HepG2 (cell line): ENCODE data around the gene NRBF2. TPM values are rescaled to one million over a fixed set of nuclear protein-coding genes. Genes with fewer than 3 reads are reported as not detected.
A peak's percentile ranks its signal among the peaks of the same experiment; 100 is the strongest.

Experiments
- AGO1 ChIP-seq: fragments of 200-400 bp; formaldehyde crosslinking; IDR thresholded peaks from 2 replicates; pipeline ENCODE4 v1.6.1; 2017; ENCODE audit warnings: mild to moderate bottlenecking, low read depth, low read length, moderate library complexity; ENCODE audit not compliant: poor library complexity, severe bottlenecking
- ARID2 ChIP-seq: sonication (generic); formaldehyde crosslinking; IDR thresholded peaks from 2 replicates; pipeline ENCODE4 v1.8.1; 2022; ENCODE audit warnings: mild to moderate bottlenecking, missing genetic modification reagents, borderline replicate concordance
- ARNTL ChIP-seq: sonication (generic); formaldehyde crosslinking; IDR thresholded peaks from 2 replicates; pipeline ENCODE4 v1.4.0; 2020; ENCODE audit warnings: mild to moderate bottlenecking, missing genetic modification reagents
- DPF2 ChIP-seq: sonication (generic); formaldehyde crosslinking; IDR thresholded peaks from 2 replicates; pipeline ENCODE4 v1.4.0; 2020; ENCODE audit warnings: mild to moderate bottlenecking, low read depth, missing genetic modification reagents, borderline replicate concordance
- EP300 ChIP-seq, 3 experiments: sonication (generic) in 1 of 3; formaldehyde crosslinking in 1 of 3; IDR thresholded peaks; 2 replicates each; pipeline versions ENCODE4 v1.5.1 to v1.6.1; 2011 to 2020; ENCODE audit warnings: low read depth in 2 of 3, low read length in 2 of 3, borderline replicate concordance in 1 of 3, improper control_type of control experiment in 1 of 3, mild to moderate bottlenecking in 1 of 3, missing genetic modification reagents in 1 of 3, moderate library complexity in 1 of 3
- GTF2F1 ChIP-seq: fragments of 150-350 bp; IDR thresholded peaks from 2 replicates; pipeline ENCODE4 v1.6.1; 2014; ENCODE audit warnings: low read length
- KDM1A ChIP-seq: IDR thresholded peaks from 2 replicates; pipeline ENCODE4 v1.6.1; 2016; ENCODE audit warnings: missing compliant biosample characterization
- KDM5A ChIP-seq: fragments of 200-600 bp; sonication (generic); IDR thresholded peaks from 2 replicates; pipeline ENCODE4 v1.7.0; 2018; ENCODE audit warnings: antibody characterized with exemption, mild to moderate bottlenecking, low read length, borderline replicate concordance
- NFE2L1 ChIP-seq: sonication (generic); formaldehyde crosslinking; IDR thresholded peaks from 2 replicates; pipeline ENCODE4 v1.4.0; 2020; ENCODE audit warnings: missing genetic modification reagents, mild to moderate bottlenecking, borderline replicate concordance
- NFYC ChIP-seq: IDR thresholded peaks from 2 replicates; pipeline ENCODE4 v1.6.1; 2016; ENCODE audit warnings: missing genetic modification reagents, missing compliant biosample characterization
- PHF21A ChIP-seq: sonication (generic); formaldehyde crosslinking; IDR thresholded peaks from 2 replicates; pipeline ENCODE4 v1.5.0; 2020; ENCODE audit warnings: mild to moderate bottlenecking, missing genetic modification reagents
- THAP11 ChIP-seq: IDR thresholded peaks from 2 replicates; pipeline ENCODE4 v1.6.1; 2016; ENCODE audit warnings: missing biosample characterization, missing genetic modification reagents
- ZC3H13 ChIP-seq: sonication (generic); formaldehyde crosslinking; IDR thresholded peaks from 2 replicates; pipeline ENCODE4 v1.8.1; 2023; ENCODE audit warnings: mild to moderate bottlenecking, missing genetic modification reagents, moderate library complexity
- ZNF326 ChIP-seq: sonication (generic); formaldehyde crosslinking; IDR thresholded peaks from 2 replicates; pipeline ENCODE4 v1.4.0; 2020; ENCODE audit warnings: missing genetic modification reagents, borderline replicate concordance
- ZNF431 ChIP-seq: sonication (generic); formaldehyde crosslinking; IDR thresholded peaks from 2 replicates; pipeline ENCODE4 v1.9.0; 2022; ENCODE audit warnings: missing genetic modification reagents, low read depth, mild to moderate bottlenecking, borderline replicate concordance
- ZNF468 ChIP-seq: sonication (generic); formaldehyde crosslinking; IDR thresholded peaks from 2 replicates; pipeline ENCODE4 v1.8.0; 2022; ENCODE audit warnings: mild to moderate bottlenecking, moderate library complexity, missing genetic modification reagents
- ZNF816 ChIP-seq: sonication (generic); formaldehyde crosslinking; IDR thresholded peaks from 2 replicates; pipeline ENCODE4 v1.8.0; 2022; ENCODE audit warnings: missing genetic modification reagents, mild to moderate bottlenecking, borderline replicate concordance
- ZNF879 ChIP-seq: sonication (generic); formaldehyde crosslinking; IDR thresholded peaks from 2 replicates; pipeline ENCODE4 v1.8.1; 2023; ENCODE audit warnings: missing genetic modification reagents
- ZSCAN22 ChIP-seq: sonication (generic); formaldehyde crosslinking; IDR thresholded peaks from 2 replicates; pipeline ENCODE4 v1.4.0; 2020; ENCODE audit warnings: mild to moderate bottlenecking, missing genetic modification reagents
- polyA plus RNA-seq, 8 experiments: library from polyadenylated mRNA; depleted of rRNA in 3 of 8; stranded (reverse) in 7 of 8; unstranded in 1 of 8; fragments of >200 nt; fragmentation: Illumina TruSeq in 4 of 8; extraction: Trizol in 4 of 8; gene quantifications; 2 replicates each; pipeline versions ENCODE4 v1.2.1 to v1.2.3, GENCODE V29; 2011 to 2016; ENCODE audit warnings: low read depth in 4 of 8, missing spikeins in 1 of 8, mixed read lengths in 1 of 8; ENCODE audit not compliant: insufficient read depth in 1 of 8
- total RNA-seq, 5 experiments: library from RNA; depleted of rRNA; stranded (reverse); fragments of >200 nt; fragmentation: Illumina TruSeq; extraction: Trizol; gene quantifications; 2 replicates each; pipeline ENCODE4 v1.2.3, GENCODE V29; 2016; ENCODE audit warnings: low read depth in 1 of 5
- TF ChIP-seq, protein P1 (sequence below): sonication (generic); formaldehyde crosslinking; IDR thresholded peaks from 2 replicates; pipeline ENCODE4 v1.4.0; 2020; ENCODE audit warnings: mild to moderate bottlenecking, missing genetic modification reagents
- TF ChIP-seq, protein P2 (sequence below): sonication (generic); formaldehyde crosslinking; IDR thresholded peaks from 2 replicates; pipeline ENCODE4 v1.5.0; 2020; ENCODE audit warnings: mild to moderate bottlenecking, missing genetic modification reagents
- TF ChIP-seq, protein P3 (sequence below): sonication (generic); formaldehyde crosslinking; IDR thresholded peaks from 2 replicates; pipeline ENCODE4 v1.5.0; 2020; ENCODE audit warnings: mild to moderate bottlenecking, missing genetic modification reagents, borderline replicate concordance
- TF ChIP-seq, protein P4 (sequence below): IDR thresholded peaks from 2 replicates; pipeline ENCODE4 v1.6.1; 2018; ENCODE audit warnings: missing genetic modification reagents

Gene NRBF2
- total and polyA plus RNA-seq, 2 of the 13 experiments (the other 11 are each of a cell fraction or from before 2014, with no cell fraction given) = 20.0 to 28.4 TPM

DNA sequence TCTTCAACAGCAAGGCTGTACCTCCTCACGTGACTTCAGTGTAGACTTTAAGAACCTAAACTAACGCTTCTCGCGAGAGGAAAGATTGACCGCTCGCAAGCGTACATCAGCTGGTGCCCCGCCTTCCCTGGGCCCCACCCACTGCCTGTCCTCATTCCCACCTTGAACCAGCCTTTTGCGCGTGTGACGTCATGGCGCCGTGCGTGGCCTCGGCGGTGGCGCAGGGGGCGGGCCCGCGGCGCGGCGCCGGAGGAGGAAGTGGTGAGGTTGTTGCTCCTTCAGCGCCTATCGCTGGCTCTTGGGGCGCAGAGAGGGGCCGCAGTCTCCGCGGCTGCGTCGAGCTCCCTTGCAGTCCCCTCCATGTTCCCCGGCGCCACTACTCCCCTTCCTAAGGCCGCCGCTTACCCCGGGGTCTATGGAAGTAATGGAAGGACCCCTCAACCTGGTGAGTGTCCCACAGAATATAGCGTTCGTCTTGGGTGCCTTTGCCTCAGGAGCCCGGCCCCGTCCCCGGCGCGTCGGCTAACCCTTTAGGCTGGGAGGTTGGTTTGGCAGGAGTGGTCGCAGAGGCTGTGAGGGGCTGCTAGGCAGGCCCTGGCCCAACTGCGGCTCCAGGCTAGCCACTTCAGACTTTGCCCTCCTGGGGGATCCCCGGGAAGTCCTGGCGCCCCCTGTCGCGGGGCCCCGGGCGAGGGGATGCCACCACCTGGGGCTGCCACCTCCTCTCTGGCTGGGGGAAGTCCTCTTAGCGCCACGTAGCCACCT lies at the start of gene NRBF2 (continued):
- TF ChIP-seq, protein P1, sequence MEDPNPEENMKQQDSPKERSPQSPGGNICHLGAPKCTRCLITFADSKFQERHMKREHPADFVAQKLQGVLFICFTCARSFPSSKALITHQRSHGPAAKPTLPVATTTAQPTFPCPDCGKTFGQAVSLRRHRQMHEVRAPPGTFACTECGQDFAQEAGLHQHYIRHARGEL (CRISPR knock-in tag) = no peak
- TF ChIP-seq ZSCAN22 (CRISPR knock-in tag) = no peak
- TF ChIP-seq, protein P2, sequence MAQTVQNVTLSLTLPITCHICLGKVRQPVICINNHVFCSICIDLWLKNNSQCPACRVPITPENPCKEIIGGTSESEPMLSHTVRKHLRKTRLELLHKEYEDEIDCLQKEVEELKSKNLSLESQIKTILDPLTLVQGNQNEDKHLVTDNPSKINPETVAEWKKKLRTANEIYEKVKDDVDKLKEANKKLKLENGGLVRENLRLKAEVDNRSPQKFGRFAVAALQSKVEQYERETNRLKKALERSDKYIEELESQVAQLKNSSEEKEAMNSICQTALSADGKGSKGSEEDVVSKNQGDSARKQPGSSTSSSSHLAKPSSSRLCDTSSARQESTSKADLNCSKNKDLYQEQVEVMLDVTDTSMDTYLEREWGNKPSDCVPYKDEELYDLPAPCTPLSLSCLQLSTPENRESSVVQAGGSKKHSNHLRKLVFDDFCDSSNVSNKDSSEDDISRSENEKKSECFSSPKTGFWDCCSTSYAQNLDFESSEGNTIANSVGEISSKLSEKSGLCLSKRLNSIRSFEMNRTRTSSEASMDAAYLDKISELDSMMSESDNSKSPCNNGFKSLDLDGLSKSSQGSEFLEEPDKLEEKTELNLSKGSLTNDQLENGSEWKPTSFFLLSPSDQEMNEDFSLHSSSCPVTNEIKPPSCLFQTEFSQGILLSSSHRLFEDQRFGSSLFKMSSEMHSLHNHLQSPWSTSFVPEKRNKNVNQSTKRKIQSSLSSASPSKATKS (CRISPR knock-in tag) = no peak
- TF ChIP-seq, protein P3, sequence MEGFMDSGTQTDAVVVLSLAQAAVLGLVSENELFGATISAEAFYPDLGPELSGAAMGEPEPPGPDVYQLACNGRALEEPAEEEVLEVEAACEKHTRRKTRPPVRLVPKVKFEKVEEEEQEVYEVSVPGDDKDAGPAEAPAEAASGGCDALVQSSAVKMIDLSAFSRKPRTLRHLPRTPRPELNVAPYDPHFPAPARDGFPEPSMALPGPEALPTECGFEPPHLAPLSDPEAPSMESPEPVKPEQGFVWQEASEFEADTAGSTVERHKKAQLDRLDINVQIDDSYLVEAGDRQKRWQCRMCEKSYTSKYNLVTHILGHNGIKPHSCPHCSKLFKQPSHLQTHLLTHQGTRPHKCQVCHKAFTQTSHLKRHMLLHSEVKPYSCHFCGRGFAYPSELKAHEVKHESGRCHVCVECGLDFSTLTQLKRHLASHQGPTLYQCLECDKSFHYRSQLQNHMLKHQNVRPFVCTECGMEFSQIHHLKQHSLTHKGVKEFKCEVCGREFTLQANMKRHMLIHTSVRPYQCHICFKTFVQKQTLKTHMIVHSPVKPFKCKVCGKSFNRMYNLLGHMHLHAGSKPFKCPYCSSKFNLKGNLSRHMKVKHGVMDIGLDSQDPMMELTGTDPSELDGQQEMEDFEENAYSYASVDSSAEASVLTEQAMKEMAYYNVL (CRISPR knock-in tag) = peak; percentile 67; the same call in 1 of the 2 replicates
- no peak for TF ChIP-seq ZNF431 (CRISPR knock-in tag)
- TF ChIP-seq NFE2L1 (CRISPR knock-in tag) = no peak
- TF ChIP-seq GTF2F1 = no peak
- TF ChIP-seq, protein P4, sequence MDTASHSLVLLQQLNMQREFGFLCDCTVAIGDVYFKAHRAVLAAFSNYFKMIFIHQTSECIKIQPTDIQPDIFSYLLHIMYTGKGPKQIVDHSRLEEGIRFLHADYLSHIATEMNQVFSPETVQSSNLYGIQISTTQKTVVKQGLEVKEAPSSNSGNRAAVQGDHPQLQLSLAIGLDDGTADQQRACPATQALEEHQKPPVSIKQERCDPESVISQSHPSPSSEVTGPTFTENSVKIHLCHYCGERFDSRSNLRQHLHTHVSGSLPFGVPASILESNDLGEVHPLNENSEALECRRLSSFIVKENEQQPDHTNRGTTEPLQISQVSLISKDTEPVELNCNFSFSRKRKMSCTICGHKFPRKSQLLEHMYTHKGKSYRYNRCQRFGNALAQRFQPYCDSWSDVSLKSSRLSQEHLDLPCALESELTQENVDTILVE (CRISPR knock-in tag) = peak; percentile 35; the same call in 1 of the 2 replicates
- TF ChIP-seq NFYC (CRISPR knock-in tag) = peak; percentile 63; the same call in 1 of the 2 replicates
- no peak for TF ChIP-seq ZNF879 (CRISPR knock-in tag)
- TF ChIP-seq ZNF468 (CRISPR knock-in tag) = 0 out of 2 replicates have a peak, but pooled peaks have one; percentile 70
- TF ChIP-seq AGO1 = no peak
- TF ChIP-seq ARNTL (CRISPR knock-in tag) = no peak
- TF ChIP-seq ZC3H13 (CRISPR knock-in tag) = peak; percentile 80; the same call in 1 of the 2 replicates
- TF ChIP-seq PHF21A (CRISPR knock-in tag) = peak; percentile 51
- TF ChIP-seq ARID2 = no peak; the same call in 1 of the 2 replicates
- peak; percentile 83; the same call in 1 of the 2 replicates for TF ChIP-seq ZNF816 (CRISPR knock-in tag)
- no peak for TF ChIP-seq KDM1A (CRISPR knock-in tag)
- no peak for TF ChIP-seq EP300 (IDR thresholded peaks at IDR 0.05; ENCODE audit: low read depth in 2 of 2, low read length in 2 of 2)
- no peak for TF ChIP-seq EP300 (CRISPR knock-in tag; IDR thresholded peaks at IDR 0.05; ENCODE audit: borderline replicate concordance)
- TF ChIP-seq DPF2 (CRISPR knock-in tag) = no peak
- no peak; the same call in 1 of the 2 replicates for TF ChIP-seq KDM5A
- TF ChIP-seq THAP11 (CRISPR knock-in tag) = peak; percentile 91
- TF ChIP-seq ZNF326 = no peak
